GM12872 (cell line): ENCODE measurements around the gene RFX8.

Experiments used
- TF ChIP-seq, protein P1 (sequence below): IDR thresholded peaks from 3 replicates; pipeline ENCODE4 v1.5.1; 2011; ENCODE audit warnings: low read depth, mild to moderate bottlenecking, low read length, moderate library complexity; ENCODE audit not compliant: insufficient read depth

The RFX8 gene

DNA sequence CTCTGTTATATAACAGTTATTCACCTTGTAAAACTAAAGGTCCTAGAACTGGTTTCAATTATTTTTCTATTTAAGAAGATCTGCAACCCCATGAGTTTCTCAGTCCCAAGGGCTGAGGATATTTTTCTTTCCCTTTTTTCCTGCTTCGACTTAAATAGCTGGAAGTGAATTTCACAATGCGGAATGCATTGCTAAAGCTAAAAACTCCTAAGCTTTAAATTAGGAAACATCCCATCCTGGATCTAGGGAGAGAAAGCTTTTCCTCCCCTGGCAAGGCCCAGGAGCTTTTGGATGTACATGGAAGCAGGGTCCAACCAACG is 1.4 kb downstream of the RFX8 start:
- TF ChIP-seq, protein P1, sequence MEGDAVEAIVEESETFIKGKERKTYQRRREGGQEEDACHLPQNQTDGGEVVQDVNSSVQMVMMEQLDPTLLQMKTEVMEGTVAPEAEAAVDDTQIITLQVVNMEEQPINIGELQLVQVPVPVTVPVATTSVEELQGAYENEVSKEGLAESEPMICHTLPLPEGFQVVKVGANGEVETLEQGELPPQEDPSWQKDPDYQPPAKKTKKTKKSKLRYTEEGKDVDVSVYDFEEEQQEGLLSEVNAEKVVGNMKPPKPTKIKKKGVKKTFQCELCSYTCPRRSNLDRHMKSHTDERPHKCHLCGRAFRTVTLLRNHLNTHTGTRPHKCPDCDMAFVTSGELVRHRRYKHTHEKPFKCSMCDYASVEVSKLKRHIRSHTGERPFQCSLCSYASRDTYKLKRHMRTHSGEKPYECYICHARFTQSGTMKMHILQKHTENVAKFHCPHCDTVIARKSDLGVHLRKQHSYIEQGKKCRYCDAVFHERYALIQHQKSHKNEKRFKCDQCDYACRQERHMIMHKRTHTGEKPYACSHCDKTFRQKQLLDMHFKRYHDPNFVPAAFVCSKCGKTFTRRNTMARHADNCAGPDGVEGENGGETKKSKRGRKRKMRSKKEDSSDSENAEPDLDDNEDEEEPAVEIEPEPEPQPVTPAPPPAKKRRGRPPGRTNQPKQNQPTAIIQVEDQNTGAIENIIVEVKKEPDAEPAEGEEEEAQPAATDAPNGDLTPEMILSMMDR, result no peak

DNA sequence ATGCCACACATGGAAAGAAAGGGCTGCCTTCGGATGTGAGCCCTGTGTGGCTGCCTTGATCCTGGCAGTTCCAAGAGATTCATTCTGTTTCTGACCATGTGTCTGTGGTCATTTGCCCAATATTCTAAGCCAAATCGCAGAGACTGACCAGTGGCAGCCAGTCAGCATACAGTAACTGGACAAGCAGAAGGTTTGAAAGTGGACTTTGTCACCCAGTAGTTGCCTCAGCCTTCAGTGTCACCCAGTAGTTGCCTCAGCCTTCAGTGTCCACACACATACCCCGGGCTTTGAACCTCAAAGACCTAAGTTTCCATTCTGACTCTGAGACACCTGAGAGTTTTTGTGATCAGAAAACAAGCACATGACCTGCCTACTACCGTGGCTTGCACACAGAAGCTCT is 5.0 kb downstream of the RFX8 start:
- TF ChIP-seq, protein P1, result no peak

DNA sequence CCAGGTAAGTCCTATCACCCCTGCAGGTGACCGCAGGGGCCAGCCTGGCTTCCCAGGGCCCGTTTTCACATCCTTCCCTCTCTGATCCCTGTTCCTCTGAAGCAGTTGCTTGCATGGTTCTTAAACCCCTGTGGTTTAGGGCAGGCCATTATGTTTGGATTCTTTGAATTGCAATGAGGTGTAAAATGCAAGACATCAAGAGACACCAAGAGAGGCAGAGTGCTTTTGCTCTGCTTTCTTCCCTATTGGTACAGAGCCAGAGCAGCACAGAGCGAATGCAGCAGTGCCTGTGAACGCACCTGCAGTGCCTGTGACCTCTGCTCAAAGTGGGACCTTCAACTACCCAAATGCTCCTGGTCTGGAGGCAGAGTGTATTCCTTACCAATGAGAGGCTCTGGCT is 7.6 kb downstream of the RFX8 start:
- TF ChIP-seq, protein P1, result no peak

DNA sequence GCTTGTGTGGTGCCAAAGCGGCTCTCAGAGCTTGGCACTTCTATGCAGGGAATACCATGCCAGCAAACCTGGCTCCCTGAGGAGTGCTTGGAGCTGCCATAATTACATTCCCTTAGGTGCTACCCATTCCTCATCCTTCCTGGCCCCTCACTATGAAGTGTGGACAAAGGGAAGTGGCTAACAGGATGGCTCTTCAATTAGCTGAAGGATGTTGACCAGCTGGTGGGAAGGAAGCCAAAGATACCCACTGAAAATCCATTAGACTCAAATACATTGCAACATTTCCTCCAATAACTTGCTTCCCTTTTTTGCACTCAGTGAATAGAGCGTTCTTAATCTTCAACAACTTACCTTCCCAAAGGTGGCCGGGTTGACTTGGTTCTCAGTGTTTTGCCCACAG is 8.5 kb downstream of the RFX8 start:
- TF ChIP-seq, protein P1, result no peak

DNA sequence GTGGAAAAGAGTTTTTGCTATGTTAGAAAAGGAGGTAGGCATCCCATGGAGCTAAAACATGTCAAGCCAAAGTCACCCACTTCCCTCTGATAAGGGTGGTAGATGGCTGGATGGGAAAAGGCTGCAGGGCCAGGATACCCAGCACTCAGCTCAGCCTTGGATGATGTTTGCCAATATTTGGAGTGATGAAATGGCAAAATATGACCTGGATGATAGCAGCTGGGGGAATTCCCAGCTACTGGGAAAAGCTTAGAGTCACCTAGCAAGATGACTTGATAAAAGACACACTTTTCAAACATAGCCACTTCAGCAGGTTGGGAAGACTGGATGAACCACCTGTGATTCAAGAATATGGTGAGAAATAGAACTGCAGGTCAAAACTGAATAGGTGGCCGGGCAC is 10.1 kb downstream of the RFX8 start:
- TF ChIP-seq, protein P1, result no peak

DNA sequence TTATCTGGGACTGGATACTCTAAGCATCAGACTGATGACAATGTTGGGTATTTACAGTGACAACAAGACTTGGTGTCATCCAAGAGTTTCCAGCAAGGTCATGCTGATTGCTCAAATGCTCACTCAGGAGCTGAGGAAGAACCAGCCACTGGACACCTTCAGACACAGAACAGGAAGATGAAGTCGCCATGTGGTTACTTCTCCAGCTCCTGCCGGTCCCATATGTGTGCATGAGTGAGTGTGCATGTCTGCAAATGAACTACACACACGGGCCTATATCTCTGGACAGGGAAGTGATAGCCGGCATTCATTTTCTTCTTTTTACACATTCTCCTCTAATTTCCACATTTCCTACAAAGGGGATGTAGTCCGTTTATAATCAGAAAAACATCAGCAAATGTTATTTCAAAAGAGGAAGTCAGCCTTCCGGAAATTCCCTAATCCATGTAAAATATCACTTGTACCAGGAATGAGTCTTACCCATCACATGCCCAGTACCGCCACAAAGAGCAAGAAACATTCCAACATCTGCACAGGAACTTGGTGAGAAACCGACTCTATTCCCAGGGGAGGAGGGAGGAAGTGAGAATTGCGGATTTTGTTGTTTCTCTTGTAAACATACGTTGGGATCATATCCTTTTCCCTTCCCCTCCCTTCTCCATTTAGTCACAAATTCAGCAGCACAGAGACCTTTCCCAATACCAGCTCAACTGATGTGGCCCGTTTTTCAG is 10.8 kb downstream of the RFX8 start:
- TF ChIP-seq, protein P1, result no peak

DNA sequence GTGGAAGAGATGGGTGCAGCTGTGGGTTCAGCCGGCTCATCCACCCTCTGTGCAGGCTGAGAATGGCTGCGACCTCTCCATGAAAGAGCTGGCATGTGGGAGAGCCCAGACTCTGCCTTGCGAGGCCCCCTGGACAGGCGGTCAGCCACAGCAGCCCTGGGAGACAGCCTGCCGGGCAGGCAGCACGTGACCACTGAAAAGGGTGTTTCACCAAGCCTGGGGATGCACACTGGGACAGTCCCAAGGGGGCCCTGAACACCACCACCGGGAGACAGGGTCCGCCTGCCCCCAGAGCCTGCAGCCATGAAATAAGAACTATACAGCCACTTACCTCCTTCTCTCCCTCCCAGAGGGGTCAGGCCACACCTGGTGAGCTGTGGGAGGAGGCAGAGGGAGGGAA is 11.5 kb downstream of the RFX8 start:
- TF ChIP-seq, protein P1, result no peak

DNA sequence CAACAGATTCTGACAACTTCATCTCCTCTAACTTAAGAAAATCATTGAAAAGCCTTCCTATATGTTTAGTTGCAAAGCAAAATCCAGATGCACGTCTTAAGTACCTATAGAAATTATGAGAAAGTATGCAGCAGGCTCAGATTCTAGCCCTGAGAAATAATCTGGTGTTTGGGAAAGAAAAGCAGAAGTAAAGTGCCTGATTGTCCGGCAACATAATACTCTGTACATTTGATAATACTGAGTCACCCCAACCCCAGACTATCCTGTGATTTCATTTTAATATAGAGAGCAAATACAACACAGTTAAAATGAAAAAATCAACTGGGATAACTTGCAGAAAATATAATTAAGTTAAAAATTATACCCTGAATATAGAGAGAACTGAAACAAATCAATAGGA is 13.5 kb downstream of the RFX8 start:
- TF ChIP-seq, protein P1, result no peak
